Activated naive CD4-positive, alpha-beta T cell treated with anti-CD3 and anti-CD28 coated beads, Interleukin-2, amount 50 U/mL, for 24 hours (primary cell): Measurements from ENCODE around the gene TIGIT.

Experiments used
- H3K27ac Mint-ChIP-seq: one replicate; pipeline ENCODE4 v1.8.0; 2021; ENCODE audit warnings: mild to moderate bottlenecking, mixed read lengths
- H3K27me3 Mint-ChIP-seq: one replicate; pipeline ENCODE4 v1.8.0; 2021; ENCODE audit warnings: mixed read lengths
- H3K36me3 Mint-ChIP-seq: one replicate; pipeline ENCODE4 v1.8.0; 2021; ENCODE audit warnings: mixed read lengths
- H3K4me1 Mint-ChIP-seq: one replicate; pipeline ENCODE4 v1.8.0; 2021; ENCODE audit warnings: mixed read lengths
- H3K4me3 Mint-ChIP-seq: one replicate; pipeline ENCODE4 v1.8.0; 2021; ENCODE audit warnings: mild to moderate bottlenecking, mixed read lengths
- H3K9me3 Mint-ChIP-seq: one replicate; pipeline ENCODE4 v1.8.0; 2021; ENCODE audit warnings: mixed read lengths

The TIGIT gene

GRCh38 chr3:114331007-114331406 lies 37.2 kb downstream of the TIGIT start:
- H3K4me1 Mint-ChIP-seq, result peaks cover 45% of the 10 kb centered on the region
- H3K4me3 Mint-ChIP-seq, result no peak overlapping the region
- peak overlapping the region; percentile 15 for H3K27ac Mint-ChIP-seq
- no peaks in the 10 kb centered on the region for H3K9me3 Mint-ChIP-seq
- H3K27me3 Mint-ChIP-seq, result no peaks in the 10 kb centered on the region
- peaks cover 23% of the 10 kb centered on the region for H3K36me3 Mint-ChIP-seq

- Mint-ChIP-seq H3K27ac (no peak overlapping the region), H3K9me3 (no peaks in the 10 kb centered on the region), H3K27me3 (no peaks in the 10 kb centered on the region), H3K4me1 (peaks cover 43% of the 10 kb centered on the region), H3K4me3 (no peak overlapping the region), H3K36me3 (peaks cover 23% of the 10 kb centered on the region)
Observed at GRCh38 chr3:114331710-114332109, 37.9 kb downstream of the TIGIT start.

GRCh38 chr3:114332342-114333179 lies 38.7 kb downstream of the TIGIT start:
- H3K27ac Mint-ChIP-seq, result peak overlapping the region; percentile 93
- no peaks in the 10 kb centered on the region for H3K9me3 Mint-ChIP-seq

GRCh38 chr3:114333180-114333922 lies 39.5 kb downstream of the TIGIT start:
- no peak overlapping the region for H3K27ac Mint-ChIP-seq
- peaks cover 31% of the 10 kb centered on the region for H3K4me1 Mint-ChIP-seq
- H3K9me3 Mint-ChIP-seq, result no peaks in the 10 kb centered on the region
- no peaks in the 10 kb centered on the region for H3K27me3 Mint-ChIP-seq
- peaks cover 28% of the 10 kb centered on the region for H3K36me3 Mint-ChIP-seq
- H3K4me3 Mint-ChIP-seq, result no peak overlapping the region

More at GRCh38 chr3:114332342-114333179, 38.7 kb downstream of the TIGIT start:
- Mint-ChIP-seq H3K4me3 (no peak overlapping the region), H3K27me3 (no peaks in the 10 kb centered on the region), H3K4me1 (peaks cover 38% of the 10 kb centered on the region), H3K36me3 (peaks cover 23% of the 10 kb centered on the region)

GRCh38 chr3:114333923-114334240 lies 40.1 kb downstream of the TIGIT start:
- no peaks in the 10 kb centered on the region for H3K9me3 Mint-ChIP-seq
- no peaks in the 10 kb centered on the region for H3K27me3 Mint-ChIP-seq
- H3K27ac Mint-ChIP-seq, result no peak overlapping the region
- H3K36me3 Mint-ChIP-seq, result peaks cover 26% of the 10 kb centered on the region
- peaks cover 25% of the 10 kb centered on the region for H3K4me1 Mint-ChIP-seq
- H3K4me3 Mint-ChIP-seq, result no peak overlapping the region

GRCh38 chr3:114336122-114336697 lies 42.4 kb downstream of the TIGIT start:
- Mint-ChIP-seq H3K27ac (no peak overlapping the region), H3K4me3 (no peak overlapping the region), H3K9me3 (no peaks in the 10 kb centered on the region), H3K27me3 (no peaks in the 10 kb centered on the region), H3K4me1 (peaks cover 13% of the 10 kb centered on the region), H3K36me3 (peaks cover 35% of the 10 kb centered on the region)

GRCh38 chr3:114336857-114337256 lies 43.0 kb downstream of the TIGIT start:
- Mint-ChIP-seq H3K4me3 (no peak overlapping the region), H3K36me3 (peaks cover 35% of the 10 kb centered on the region), H3K27ac (no peak overlapping the region), H3K4me1 (peaks cover 13% of the 10 kb centered on the region), H3K27me3 (no peaks in the 10 kb centered on the region), H3K9me3 (no peaks in the 10 kb centered on the region)

- Mint-ChIP-seq H3K36me3 (peaks cover 31% of the 10 kb centered on the region), H3K4me3 (no peak overlapping the region), H3K9me3 (no peaks in the 10 kb centered on the region), H3K4me1 (peaks cover 4% of the 10 kb centered on the region), H3K27ac (no peak overlapping the region), H3K27me3 (no peaks in the 10 kb centered on the region)
Observed at GRCh38 chr3:114338651-114339357, 45.0 kb downstream of the TIGIT start.

GRCh38 chr3:114344492-114344891 lies 50.7 kb downstream of the TIGIT start:
- Mint-ChIP-seq H3K4me1 (no peaks in the 10 kb centered on the region), H3K27me3 (no peaks in the 10 kb centered on the region), H3K4me3 (no peak overlapping the region), H3K36me3 (peaks cover 19% of the 10 kb centered on the region), H3K9me3 (no peaks in the 10 kb centered on the region), H3K27ac (no peak overlapping the region)

- Mint-ChIP-seq H3K4me3 (no peak overlapping the region), H3K36me3 (peaks cover 16% of the 10 kb centered on the region), H3K4me1 (no peaks in the 10 kb centered on the region), H3K27ac (no peak overlapping the region), H3K9me3 (no peaks in the 10 kb centered on the region), H3K27me3 (no peaks in the 10 kb centered on the region)
Observed at GRCh38 chr3:114350271-114350670, 56.4 kb downstream of the TIGIT start.

GRCh38 chr3:114350690-114351089 lies 56.9 kb downstream of the TIGIT start:
- Mint-ChIP-seq H3K4me3 (no peak overlapping the region), H3K36me3 (peaks cover 16% of the 10 kb centered on the region), H3K9me3 (no peaks in the 10 kb centered on the region), H3K4me1 (no peaks in the 10 kb centered on the region), H3K27me3 (no peaks in the 10 kb centered on the region), H3K27ac (no peak overlapping the region)

- Mint-ChIP-seq H3K4me1 (no peaks in the 10 kb centered on the region), H3K4me3 (no peak overlapping the region), H3K9me3 (no peaks in the 10 kb centered on the region), H3K36me3 (peaks cover 16% of the 10 kb centered on the region), H3K27ac (no peak overlapping the region), H3K27me3 (no peaks in the 10 kb centered on the region)
Observed at GRCh38 chr3:114351123-114351821, 57.4 kb downstream of the TIGIT start.

- peaks cover 16% of the 10 kb centered on the region for H3K36me3 Mint-ChIP-seq
- H3K4me3 Mint-ChIP-seq, result no peak overlapping the region
- H3K4me1 Mint-ChIP-seq, result no peaks in the 10 kb centered on the region
- no peaks in the 10 kb centered on the region for H3K9me3 Mint-ChIP-seq
- no peaks in the 10 kb centered on the region for H3K27me3 Mint-ChIP-seq
- H3K27ac Mint-ChIP-seq, result no peak overlapping the region
Observed at GRCh38 chr3:114351822-114352145, 58.0 kb downstream of the TIGIT start.

- no peaks in the 10 kb centered on the region for H3K27me3 Mint-ChIP-seq
- H3K36me3 Mint-ChIP-seq, result peaks cover 9% of the 10 kb centered on the region
- no peaks in the 10 kb centered on the region for H3K4me1 Mint-ChIP-seq
- no peaks in the 10 kb centered on the region for H3K9me3 Mint-ChIP-seq
- H3K4me3 Mint-ChIP-seq, result no peak overlapping the region
- no peak overlapping the region for H3K27ac Mint-ChIP-seq
Observed at GRCh38 chr3:114355653-114356052, 61.8 kb downstream of the TIGIT start.

GRCh38 chr3:114356066-114356465 lies 62.2 kb downstream of the TIGIT start:
- Mint-ChIP-seq H3K27ac (no peak overlapping the region), H3K36me3 (peaks cover 6% of the 10 kb centered on the region), H3K9me3 (no peaks in the 10 kb centered on the region), H3K27me3 (no peaks in the 10 kb centered on the region), H3K4me1 (no peaks in the 10 kb centered on the region), H3K4me3 (no peak overlapping the region)
